BJ (cell line): ENCODE data around the gene SPSB1. TPM values are rescaled to one million over a fixed set of nuclear protein-coding genes. Genes with fewer than 3 reads are reported as not detected.

ENCODE experiments used
- CTCF ChIA-PET: fragments of 350-600 bp; formaldehyde crosslinking; extraction: SDS; loops from one replicate; lab custom pipeline; 2021; ENCODE audit warnings: antibody characterized with exemption, inconsistent platforms; lab: Yijun Ruan, JAX
- POLR2A ChIA-PET: fragments of 300-600 bp; sonication (Branson Sonifier 250); formaldehyde crosslinking; extraction: SDS; loops from one replicate; lab custom pipeline; 2021; ENCODE audit warnings: antibody characterized with exemption; lab: Charles Lee
- DNase-seq: peaks from one replicate; pipeline ENCODE4 v3.0.0-alpha.2; 2011; ENCODE audit warnings: low read depth
- H3K27me3 ChIP-seq: 2 replicates; pipeline ENCODE4 v1.6.0; 2011; ENCODE audit warnings: low read length; ENCODE audit not compliant: control insufficient read depth, insufficient read depth
- H3K36me3 ChIP-seq: 2 replicates; pipeline ENCODE4 v1.5.1; 2011; ENCODE audit warnings: low read length; ENCODE audit not compliant: control insufficient read depth, insufficient read depth
- H3K4me3 ChIP-seq: 2 replicates; pipeline ENCODE4 v1.5.1; 2011; ENCODE audit warnings: low read depth, mild to moderate bottlenecking, control low read depth, low read length
- polyA plus RNA-seq: library from polyadenylated mRNA; depleted of rRNA; stranded (reverse); fragments of >200 nt; gene quantifications from 2 replicates; pipeline ENCODE4 v1.2.3, GENCODE V29; 2011
- TF ChIP-seq, protein P1 (sequence below): IDR thresholded peaks from 2 replicates; pipeline ENCODE4 v1.5.1; 2011; ENCODE audit warnings: low read depth, mild to moderate bottlenecking, control low read depth, inconsistent platforms, low read length, moderate library complexity; ENCODE audit not compliant: insufficient read depth

SPSB1 gene
- polyA plus RNA-seq, 1 experiment: 19.8 TPM

DNA sequence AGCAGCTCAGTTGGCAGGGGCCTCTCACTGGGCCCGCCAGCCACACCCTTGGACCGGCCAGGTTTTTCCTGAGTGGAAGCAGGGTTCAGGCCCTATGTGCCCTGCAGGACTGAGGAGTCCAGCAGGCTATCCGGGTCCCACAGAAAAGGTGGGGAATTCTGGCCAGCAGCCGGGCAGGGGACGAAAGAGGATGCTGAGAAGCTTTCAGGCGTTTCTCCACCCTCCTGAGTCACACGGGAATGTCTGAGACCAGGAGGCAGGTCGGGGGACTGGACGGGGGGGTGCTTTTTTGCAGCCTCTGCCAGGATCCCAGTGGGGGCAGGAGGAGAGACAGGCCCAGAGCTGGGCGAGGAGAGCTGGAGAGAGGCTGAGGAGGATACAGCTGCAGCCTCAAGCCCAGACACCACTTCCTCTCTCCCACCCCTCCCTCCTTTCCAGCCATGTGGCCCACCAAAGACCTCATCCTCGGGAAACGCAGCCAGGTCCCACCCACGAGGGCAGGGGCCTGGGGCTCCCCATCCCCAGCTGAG, 105.4 kb downstream of the SPSB1 start:
- ChIA-PET POLR2A (no interaction called here), CTCF (interaction anchor here (0.9 to 1.2 kb wide), 2 partner anchors 12 to 108 kb away, joined by 3 to 4 read pairs; no protein-coding TSS in a partner anchor)
- no peak overlapping the region for H3K4me3 ChIP-seq
- TF ChIP-seq, protein P1, sequence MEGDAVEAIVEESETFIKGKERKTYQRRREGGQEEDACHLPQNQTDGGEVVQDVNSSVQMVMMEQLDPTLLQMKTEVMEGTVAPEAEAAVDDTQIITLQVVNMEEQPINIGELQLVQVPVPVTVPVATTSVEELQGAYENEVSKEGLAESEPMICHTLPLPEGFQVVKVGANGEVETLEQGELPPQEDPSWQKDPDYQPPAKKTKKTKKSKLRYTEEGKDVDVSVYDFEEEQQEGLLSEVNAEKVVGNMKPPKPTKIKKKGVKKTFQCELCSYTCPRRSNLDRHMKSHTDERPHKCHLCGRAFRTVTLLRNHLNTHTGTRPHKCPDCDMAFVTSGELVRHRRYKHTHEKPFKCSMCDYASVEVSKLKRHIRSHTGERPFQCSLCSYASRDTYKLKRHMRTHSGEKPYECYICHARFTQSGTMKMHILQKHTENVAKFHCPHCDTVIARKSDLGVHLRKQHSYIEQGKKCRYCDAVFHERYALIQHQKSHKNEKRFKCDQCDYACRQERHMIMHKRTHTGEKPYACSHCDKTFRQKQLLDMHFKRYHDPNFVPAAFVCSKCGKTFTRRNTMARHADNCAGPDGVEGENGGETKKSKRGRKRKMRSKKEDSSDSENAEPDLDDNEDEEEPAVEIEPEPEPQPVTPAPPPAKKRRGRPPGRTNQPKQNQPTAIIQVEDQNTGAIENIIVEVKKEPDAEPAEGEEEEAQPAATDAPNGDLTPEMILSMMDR: no peak
- no peaks in the 10 kb centered on the region for H3K36me3 ChIP-seq
- peaks cover 1% of the 10 kb centered on the region; the same call in 1 of the 2 replicates for H3K27me3 ChIP-seq
- no peak for DNase-seq

DNA sequence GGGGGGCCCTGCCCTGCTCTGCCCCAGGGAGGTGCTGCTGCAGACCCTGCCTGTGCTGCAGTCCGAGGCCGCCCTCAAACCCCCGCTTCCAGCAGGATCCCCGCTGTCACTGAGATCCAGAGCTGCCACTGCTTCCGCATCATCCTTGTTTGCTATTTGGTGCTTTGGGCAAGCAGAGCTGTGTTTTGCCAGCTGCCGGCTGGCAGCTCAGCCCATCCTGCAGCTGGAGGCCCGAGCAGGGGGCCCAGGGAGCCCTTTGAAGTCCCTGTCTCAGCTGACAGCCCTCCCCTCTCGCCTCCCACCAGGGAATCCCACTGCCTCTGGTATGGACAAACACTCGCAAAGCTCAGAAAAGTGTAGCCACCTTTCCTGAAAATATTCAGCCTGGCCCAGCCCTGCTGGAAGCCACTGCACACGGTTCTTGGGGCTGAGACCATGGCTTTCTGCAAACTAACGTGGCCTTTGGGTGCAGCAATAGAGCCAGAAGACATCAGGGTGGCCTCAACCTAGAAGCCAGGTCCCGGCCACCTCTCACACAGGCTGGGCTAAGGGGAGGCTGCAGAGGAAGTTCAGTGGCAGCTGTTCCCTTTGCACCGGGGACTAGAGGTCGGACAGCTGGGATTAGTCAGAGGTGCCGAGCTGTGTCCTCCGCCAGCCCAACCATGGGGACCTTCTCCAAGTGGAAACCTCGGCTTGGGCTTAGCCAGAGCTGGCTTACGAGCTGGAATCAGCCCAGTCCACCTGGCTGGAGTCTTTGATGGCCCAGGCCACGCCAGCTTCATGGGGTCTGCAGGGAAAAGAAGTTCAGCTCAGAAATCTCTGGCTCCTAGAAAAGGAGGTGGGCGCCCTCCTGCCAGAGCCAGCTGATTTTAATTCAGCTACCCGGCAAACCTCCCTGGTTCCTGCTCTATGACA, 107.1 kb downstream of the SPSB1 start:
- no peak for DNase-seq
- POLR2A ChIA-PET: no interaction called here
- H3K27me3 ChIP-seq: no peaks in the 10 kb centered on the region
- H3K36me3 ChIP-seq: no peaks in the 10 kb centered on the region
- TF ChIP-seq, protein P1: no peak
- H3K4me3 ChIP-seq: no peak overlapping the region
- CTCF ChIA-PET: interaction anchor here (0.6 to 1.7 kb wide), 5 partner anchors 8 to 534 kb away, joined by 3 to 7 read pairs (median 4); no protein-coding TSS in a partner anchor

DNA sequence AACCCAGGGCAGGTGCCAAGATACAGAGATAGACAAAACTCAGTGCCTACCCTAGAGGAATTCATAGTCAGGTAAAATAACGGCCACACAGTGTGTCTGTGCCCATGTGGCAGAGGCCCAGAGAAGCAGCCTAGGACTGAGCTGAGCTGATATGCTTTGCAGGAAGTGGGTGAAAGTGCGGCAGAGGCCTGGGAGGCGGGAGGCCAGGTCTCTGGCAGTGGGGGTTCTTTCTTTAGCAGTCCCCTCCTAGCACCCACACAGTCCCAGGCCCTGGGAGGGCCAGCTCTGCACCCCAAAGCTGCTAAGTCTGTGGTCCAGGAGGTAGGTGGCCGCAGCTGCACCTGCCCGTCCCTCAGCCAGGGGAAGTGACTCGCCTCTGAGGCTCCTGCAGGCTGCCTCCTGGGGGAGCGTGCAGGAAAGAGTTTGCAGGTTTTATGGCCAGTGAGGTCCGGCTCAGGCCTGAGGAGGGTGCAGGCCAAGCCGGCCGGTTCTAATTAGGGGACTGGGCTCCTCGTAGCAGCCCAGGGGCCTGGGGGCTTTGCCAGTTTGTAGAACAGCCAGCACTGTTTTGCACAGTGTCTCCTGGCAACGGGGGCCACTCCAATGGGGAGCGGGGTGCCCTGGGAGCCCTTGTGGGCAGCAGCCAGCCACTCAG, 107.9 kb downstream of the SPSB1 start:
- TF ChIP-seq, protein P1: no peak
- Histone ChIP-seq H3K27me3 (no peaks in the 10 kb centered on the region), H3K4me3 (no peak overlapping the region), H3K36me3 (no peaks in the 10 kb centered on the region)
- POLR2A ChIA-PET: no interaction called here
- DNase-seq: no peak
- CTCF ChIA-PET: interaction anchor here (0.8 to 1.7 kb wide), 4 partner anchors 7 to 55 kb away, joined by 3 to 7 read pairs (median 4); no protein-coding TSS in a partner anchor

DNA sequence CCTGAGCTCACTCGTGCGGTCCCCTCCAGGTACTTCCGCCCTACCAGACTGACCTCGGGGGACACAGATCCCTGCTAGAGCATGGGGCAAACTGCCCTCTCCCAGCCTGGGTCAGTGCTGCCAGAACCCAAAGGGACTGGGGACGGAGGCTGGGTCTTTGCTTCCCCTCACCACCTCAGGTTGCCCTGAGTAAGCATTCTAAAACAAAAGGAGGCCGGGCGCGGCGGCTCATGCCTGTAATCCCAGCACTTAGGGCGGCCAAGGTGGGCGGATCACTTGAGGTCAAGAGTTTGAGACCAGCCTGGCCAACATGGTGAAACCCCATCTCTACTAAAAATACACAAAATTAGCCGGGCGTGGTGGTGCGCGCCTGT, 108.4 kb downstream of the SPSB1 start:
- TF ChIP-seq, protein P1: no peak
- POLR2A ChIA-PET: no interaction called here
- H3K36me3 ChIP-seq: no peaks in the 10 kb centered on the region
- DNase-seq: no peak
- H3K4me3 ChIP-seq: no peak overlapping the region
- no peaks in the 10 kb centered on the region for H3K27me3 ChIP-seq
- CTCF ChIA-PET: no interaction called here

DNA sequence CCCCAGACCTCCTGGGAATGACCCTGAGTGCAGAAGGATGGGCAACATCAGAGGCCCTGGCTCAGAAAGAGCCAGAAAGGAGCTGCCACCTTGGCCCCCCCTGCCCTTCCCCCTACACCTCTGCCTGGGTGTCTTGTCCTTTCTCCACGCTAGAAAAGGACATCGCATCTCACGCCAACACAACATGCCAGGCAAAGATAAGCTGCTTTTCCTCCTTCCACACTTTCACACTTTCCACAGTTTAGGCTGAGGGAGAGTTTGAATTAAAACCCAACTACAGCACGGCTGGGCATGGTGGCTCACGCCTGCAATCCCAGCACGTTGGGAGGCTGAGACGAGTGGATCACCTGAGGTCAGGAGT, 109.5 kb downstream of the SPSB1 start:
- TF ChIP-seq, protein P1: no peak
- H3K4me3 ChIP-seq: no peak overlapping the region
- POLR2A ChIA-PET: no interaction called here
- CTCF ChIA-PET: no interaction called here
- no peaks in the 10 kb centered on the region for H3K27me3 ChIP-seq
- no peak for DNase-seq
- H3K36me3 ChIP-seq: no peaks in the 10 kb centered on the region
